WERI-Rb-1 (cell line): ENCODE data around the gene SCTR.

Source experiments
- DNase-seq: peaks from one replicate; pipeline ENCODE4 v3.0.0-alpha.2; 2020
- H3K27ac ChIP-seq: fragments of 250-450 bp; sonication (Bioruptor Pico); 2 replicates; pipeline ENCODE4 v1.5.1; 2020; ENCODE audit warnings: mild to moderate bottlenecking, moderate library complexity
- H3K27me3 ChIP-seq: fragments of 250-450 bp; sonication (Bioruptor Pico); 2 replicates; pipeline ENCODE4 v1.5.1; 2021; ENCODE audit warnings: mild to moderate bottlenecking, low read depth, moderate library complexity; ENCODE audit not compliant: insufficient read depth, severe bottlenecking
- H3K36me3 ChIP-seq: fragments of 250-450 bp; sonication (Bioruptor Pico); 2 replicates; pipeline ENCODE4 v1.5.1; 2020; ENCODE audit warnings: mild to moderate bottlenecking, moderate library complexity
- H3K4me3 ChIP-seq: 2 replicates; pipeline ENCODE4 v1.5.1; 2011; ENCODE audit warnings: low read depth, mild to moderate bottlenecking, control low read depth, low read length
- H3K9me3 ChIP-seq: fragments of 250-450 bp; sonication (Bioruptor Pico); 2 replicates; pipeline ENCODE4 v1.5.1; 2021; ENCODE audit warnings: mild to moderate bottlenecking, moderate library complexity; ENCODE audit not compliant: severe bottlenecking
- CTCF ChIP-seq: IDR thresholded peaks from 2 replicates; pipeline ENCODE4 v1.5.1; 2011; ENCODE audit warnings: low read depth, mild to moderate bottlenecking, control low read depth, inconsistent platforms, low read length

Gene SCTR

GRCh38 chr2:119468154-119468955 lies 55.9 kb downstream of the SCTR start:
- no peak for TF ChIP-seq CTCF
- Histone ChIP-seq H3K4me3 (no peak overlapping the region), H3K27me3 (no peaks in the 10 kb centered on the region), H3K9me3 (no peaks in the 10 kb centered on the region), H3K27ac (no peak overlapping the region), H3K36me3 (no peaks in the 10 kb centered on the region)
- DNase-seq, result no peak

- H3K27ac ChIP-seq, result no peak overlapping the region
- no peak for DNase-seq
- no peak overlapping the region for H3K4me3 ChIP-seq
Observed at GRCh38 chr2:119466373-119466772, 57.9 kb downstream of the SCTR start.

GRCh38 chr2:119465687-119466086 lies 58.6 kb downstream of the SCTR start:
- no peak for TF ChIP-seq CTCF
- Histone ChIP-seq H3K9me3 (no peaks in the 10 kb centered on the region), H3K4me3 (no peak overlapping the region), H3K27me3 (no peaks in the 10 kb centered on the region), H3K27ac (no peak overlapping the region), H3K36me3 (no peaks in the 10 kb centered on the region)
- no peak for DNase-seq

More at GRCh38 chr2:119466373-119466772, 57.9 kb downstream of the SCTR start:
- TF ChIP-seq CTCF, result no peak
- Histone ChIP-seq H3K36me3 (no peaks in the 10 kb centered on the region), H3K27me3 (no peaks in the 10 kb centered on the region), H3K9me3 (no peaks in the 10 kb centered on the region)

- H3K9me3 ChIP-seq, result no peaks in the 10 kb centered on the region
- H3K4me3 ChIP-seq, result no peak overlapping the region
- no peak overlapping the region for H3K27ac ChIP-seq
- TF ChIP-seq CTCF, result no peak
- no peaks in the 10 kb centered on the region for H3K27me3 ChIP-seq
- H3K36me3 ChIP-seq, result no peaks in the 10 kb centered on the region
- DNase-seq, result no peak
Observed at GRCh38 chr2:119464981-119465380, 59.3 kb downstream of the SCTR start.

- DNase-seq, result no peak
- no peaks in the 10 kb centered on the region for H3K36me3 ChIP-seq
- TF ChIP-seq CTCF, result peak; percentile 30
- H3K4me3 ChIP-seq, result no peak overlapping the region
- no peaks in the 10 kb centered on the region for H3K27me3 ChIP-seq
- H3K27ac ChIP-seq, result no peak overlapping the region
- no peaks in the 10 kb centered on the region for H3K9me3 ChIP-seq
Observed at GRCh38 chr2:119463990-119464389, 60.3 kb downstream of the SCTR start.

- Histone ChIP-seq H3K27me3 (no peaks in the 10 kb centered on the region), H3K36me3 (no peaks in the 10 kb centered on the region), H3K9me3 (no peaks in the 10 kb centered on the region), H3K4me3 (no peak overlapping the region), H3K27ac (no peak overlapping the region)
- no peak for DNase-seq
- TF ChIP-seq CTCF, result no peak
Observed at GRCh38 chr2:119463136-119463535, 61.1 kb downstream of the SCTR start.
